ENCODE results near the gene MVK. TPM values are rescaled to one million over a fixed set of nuclear protein-coding genes. Genes with fewer than 3 reads are reported as not detected.

MVK gene
- total RNA-seq, 1 donor from 2014 or later = 13.0 TPM

- no peak overlapping the region for H3K27ac ChIP-seq (ENCODE audit: low read depth, low read length)
- H3K27me3 ChIP-seq (ENCODE audit: control insufficient read depth in 3 of 3, insufficient read depth in 3 of 3, low read length in 3 of 3) = peaks cover 0 to 27% (median 22%) of the 10 kb centered on the region in 3 donors
Measured at GRCh38 chr12:109645194-109645593, 71.6 kb downstream of the MVK start.

GRCh38 chr12:109645708-109646107 lies 72.1 kb downstream of the MVK start:
- Histone ChIP-seq H3K4me3 (ENCODE audit: low read length in 3 of 3) (no peak overlapping the region), H3K4me1 (ENCODE audit: control insufficient read depth in 3 of 3, insufficient read depth in 3 of 3, low read length in 3 of 3) (no peaks in the 10 kb centered on the region), H3K27me3 (ENCODE audit: control insufficient read depth in 3 of 3, insufficient read depth in 3 of 3, low read length in 3 of 3) (peaks cover 0 to 27% (median 22%) of the 10 kb centered on the region in 3 donors), H3K27ac (ENCODE audit: low read depth, low read length) (no peak overlapping the region), H3K9me3 (ENCODE audit: control insufficient read depth in 3 of 3, low read length in 3 of 3) (no peaks in the 10 kb centered on the region), H3K36me3 (ENCODE audit: control insufficient read depth in 3 of 3, insufficient read depth in 3 of 3, low read length in 3 of 3) (no peaks in the 10 kb centered on the region), H3K9ac (ENCODE audit: low read depth in 1 of 3, low read length in 3 of 3) (no peak overlapping the region)

More at GRCh38 chr12:109645194-109645593, 71.6 kb downstream of the MVK start:
- no peak overlapping the region for H3K9ac ChIP-seq (ENCODE audit: low read depth in 1 of 3, low read length in 3 of 3)
- H3K36me3 ChIP-seq (ENCODE audit: control insufficient read depth in 3 of 3, insufficient read depth in 3 of 3, low read length in 3 of 3) = no peaks in the 10 kb centered on the region
- H3K4me3 ChIP-seq (ENCODE audit: low read length in 3 of 3) = no peak overlapping the region
- no peaks in the 10 kb centered on the region for H3K4me1 ChIP-seq (ENCODE audit: control insufficient read depth in 3 of 3, insufficient read depth in 3 of 3, low read length in 3 of 3)
- H3K9me3 ChIP-seq (ENCODE audit: control insufficient read depth in 3 of 3, low read length in 3 of 3) = no peaks in the 10 kb centered on the region

Other genes with a start within 250 kb of the MVK start
- gene MYO1H, start 225.9 kb upstream of the MVK start, total RNA-seq = not detected
- gene KCTD10, start 96.5 kb upstream of the MVK start, total RNA-seq = 24.0 TPM
- 21.4 TPM for gene UBE3B, start 96.2 kb upstream of the MVK start, total RNA-seq
- 18.3 TPM for gene MMAB, start 290 bp upstream of the MVK start, total RNA-seq
- 1.0 TPM for gene FAM222A, start 140.0 kb downstream of the MVK start, total RNA-seq

Measured in skeletal muscle tissue (tissue), 4 donors.